SK-N-SH (cell line): ENCODE measurements around the gene KIRREL2. TPM values are rescaled to one million over a fixed set of nuclear protein-coding genes. Genes with fewer than 3 reads are reported as not detected.

Source experiments
- CTCF ChIA-PET: fragments of 300-600, 350-600 bp; formaldehyde crosslinking; extraction: SDS; loops from one replicate; lab custom pipeline; 2021; lab: Yijun Ruan, JAX
- POLR2A ChIA-PET: fragments of 350-600 bp; sonication (Branson Sonifier 250); formaldehyde crosslinking; extraction: SDS; loops from one replicate; lab custom pipeline; 2020; ENCODE audit warnings: antibody characterized with exemption, inconsistent platforms; lab: Yijun Ruan, JAX
- DNase-seq: peaks from one replicate; pipeline ENCODE4 v3.0.0; 2012
- H2AFZ ChIP-seq: fragments of 200-600 bp; sonication (generic); 2 replicates; pipeline ENCODE4 v1.8.1; 2016; ENCODE audit warnings: antibody characterized with exemption, mild to moderate bottlenecking, low read depth
- H3F3A ChIP-seq: fragments of 200-600 bp; sonication (generic); replicated peaks from 2 replicates; pipeline ENCODE3; 2016; ENCODE audit warnings: antibody characterized with exemption, mild to moderate bottlenecking; ENCODE audit not compliant: insufficient read depth
- H3K27ac ChIP-seq, 2 experiments: fragments of 200-500 bp in 1 of 2; fragments of 200-600 bp in 1 of 2; sonication (Bioruptor generic) in 1 of 2; sonication (generic), shearing (Covaris generic) in 1 of 2; 2 replicates each; pipeline versions ENCODE4 v1.5.1 to v1.6.1; 2014 to 2016; ENCODE audit warnings: low read depth in 2 of 2, inconsistent platforms in 1 of 2, low read length in 1 of 2, mild to moderate bottlenecking in 1 of 2, mixed read lengths in 1 of 2
- H3K27me3 ChIP-seq: fragments of 200-600 bp; sonication (generic), shearing (Covaris generic); 2 replicates; pipeline ENCODE4 v1.6.1; 2016; ENCODE audit warnings: mixed run types; ENCODE audit not compliant: insufficient read depth
- H3K36me3 ChIP-seq, 2 experiments: fragments of 200-500 bp in 1 of 2; fragments of 200-600 bp in 1 of 2; sonication (Bioruptor generic) in 1 of 2; sonication (generic) in 1 of 2; replicated peaks in 1 of 2; 2 replicates each; pipeline versions ENCODE3 to v1.5.1; 2014 to 2016; ENCODE audit warnings: low read length in 1 of 2, mild to moderate bottlenecking in 1 of 2; ENCODE audit not compliant: insufficient read depth in 2 of 2, control insufficient read depth in 1 of 2
- H3K4me1 ChIP-seq, 2 experiments: fragments of 200-500 bp in 1 of 2; fragments of 200-600 bp in 1 of 2; sonication (Bioruptor generic) in 1 of 2; sonication (generic), shearing (Covaris generic) in 1 of 2; 2 replicates each; pipeline versions ENCODE4 v1.5.1 to v1.6.1; 2014 to 2016; ENCODE audit warnings: low read depth in 1 of 2, low read length in 1 of 2, mixed run types in 1 of 2; ENCODE audit not compliant: insufficient read depth in 2 of 2, control insufficient read depth in 1 of 2
- H3K4me2 ChIP-seq: fragments of 200-600 bp; sonication (generic), shearing (Covaris generic); 2 replicates; pipeline ENCODE4 v1.6.1; 2017; ENCODE audit warnings: mixed run types
- H3K4me3 ChIP-seq, 2 experiments: fragments of 200-500 bp in 1 of 2; fragments of 200-600 bp in 1 of 2; sonication (Bioruptor generic) in 1 of 2; sonication (generic), shearing (Covaris generic) in 1 of 2; 2 replicates each; pipeline versions ENCODE4 v1.5.1 to v1.8.1; 2014 to 2016; ENCODE audit warnings: low read depth in 2 of 2, inconsistent platforms in 1 of 2, low read length in 1 of 2, mild to moderate bottlenecking in 1 of 2, mixed read lengths in 1 of 2, moderate library complexity in 1 of 2
- H3K79me2 ChIP-seq: fragments of 200-600 bp; sonication (generic); 2 replicates; pipeline ENCODE4 v1.8.1; 2017; ENCODE audit warnings: mild to moderate bottlenecking; ENCODE audit not compliant: insufficient read depth
- H3K9ac ChIP-seq: fragments of 200-600 bp; sonication (generic); 2 replicates; pipeline ENCODE4 v1.6.1; 2017; ENCODE audit warnings: mixed run types
- H3K9me2 ChIP-seq: fragments of 200-600 bp; sonication (generic); 2 replicates; pipeline ENCODE4 v1.6.1; 2017; ENCODE audit warnings: mixed run types
- H3K9me3 ChIP-seq: fragments of 200-600 bp; sonication (generic); 2 replicates; pipeline ENCODE4 v1.6.1; 2017; ENCODE audit warnings: mixed run types, mild to moderate bottlenecking, moderate library complexity
- H4K20me1 ChIP-seq: fragments of 200-600 bp; sonication (generic); 2 replicates; pipeline ENCODE4 v1.6.1; 2017; ENCODE audit warnings: mild to moderate bottlenecking, mixed run types; ENCODE audit not compliant: insufficient read depth
- EP300 ChIP-seq, 2 experiments: IDR thresholded peaks; 2 replicates each; pipeline versions ENCODE4 v1.4.0 to v1.6.1; 2012; ENCODE audit warnings: borderline replicate concordance in 1 of 2, low read depth in 1 of 2, low read length in 1 of 2
- JUND ChIP-seq: IDR thresholded peaks from 2 replicates; pipeline ENCODE4 v1.4.0; 2012
- NRF1 ChIP-seq: IDR thresholded peaks from 2 replicates; pipeline ENCODE4 v1.6.1; 2012; ENCODE audit warnings: low read depth, mild to moderate bottlenecking, low read length
- POLR2AphosphoS5 ChIP-seq: IDR thresholded peaks from 2 replicates; pipeline ENCODE4 v1.6.1; 2012; ENCODE audit warnings: low read depth, low read length
- RCOR1 ChIP-seq: fragments of 150-350 bp; IDR thresholded peaks from 2 replicates; pipeline ENCODE4 v1.6.1; 2017; ENCODE audit warnings: antibody characterized with exemption, low read length
- SMC3 ChIP-seq: IDR thresholded peaks from 2 replicates; pipeline ENCODE4 v1.6.1; 2012; ENCODE audit warnings: low read depth, low read length, improper control_type of control experiment
- TEAD4 ChIP-seq: IDR thresholded peaks from 2 replicates; pipeline ENCODE4 v1.4.0; 2012; ENCODE audit warnings: mild to moderate bottlenecking, borderline replicate concordance; ENCODE audit not compliant: insufficient read depth
- YY1 ChIP-seq: IDR thresholded peaks from 2 replicates; pipeline ENCODE4 v1.4.0; 2012; ENCODE audit warnings: low read depth, mild to moderate bottlenecking
- WGBS: methylation state at CpG from one replicate; pipeline ENCODE4 v1.1.6; 2017; ENCODE audit warnings: low lambda C conversion rate; 5-methylcytosine and 5-hydroxymethylcytosine counted together
- polyA plus RNA-seq, 3 experiments: library from polyadenylated mRNA; depleted of rRNA; stranded (reverse); fragments of >200 nt; gene quantifications; 2 replicates each; pipeline ENCODE4 v1.2.3, GENCODE V29; 2012
- TF ChIP-seq, protein P1 (sequence below): IDR thresholded peaks from 2 replicates; pipeline ENCODE4 v1.4.0; 2012; ENCODE audit warnings: low read depth

Gene KIRREL2
- polyA plus RNA-seq, 1 of the 3 experiments (the other 2 are of a cell fraction) = 0.21 TPM

DNA sequence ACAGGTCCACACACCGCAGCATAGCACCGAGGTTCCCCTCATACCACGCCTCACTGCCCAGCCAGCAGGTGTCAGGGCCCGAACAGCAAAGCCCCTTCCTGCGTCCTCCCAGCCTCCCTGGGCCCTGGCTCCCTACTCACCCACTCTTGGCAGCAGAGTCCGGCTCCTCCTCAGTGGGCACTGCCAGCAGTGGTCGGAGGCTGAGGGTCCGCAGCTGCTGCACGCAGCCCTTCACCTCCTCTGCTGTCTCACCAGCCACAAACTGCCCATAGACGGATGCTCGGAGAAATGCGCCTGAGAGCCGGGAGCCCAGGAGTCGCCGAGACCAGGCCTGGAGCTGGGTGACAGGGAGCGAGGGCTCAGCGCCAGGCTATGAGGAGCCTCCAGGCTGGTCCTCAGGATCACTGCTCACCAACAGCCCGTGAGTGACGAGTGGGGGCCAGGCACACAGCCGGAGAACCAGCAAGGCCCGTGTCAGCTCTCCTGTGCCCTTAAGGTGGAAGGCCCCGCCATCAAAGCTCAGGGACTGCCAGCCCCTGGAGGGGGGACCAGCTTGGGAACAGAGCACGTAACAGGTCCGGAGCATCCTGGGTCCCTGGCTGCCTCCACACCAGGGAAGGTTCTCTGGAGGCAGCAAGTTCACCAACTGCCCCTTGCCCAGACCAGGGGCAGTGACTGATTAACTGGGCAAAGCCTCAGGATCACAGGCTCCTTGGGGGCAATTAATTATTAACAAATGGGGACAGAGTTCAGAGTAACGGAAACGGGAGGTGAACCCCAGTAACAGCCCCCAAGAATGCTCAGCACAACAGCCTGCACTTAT, 44.3 kb upstream of the KIRREL2 start, which contains the start of gene PRODH2:
TSS of gene PRODH2 (minus strand) at position 626 of the 823 bp plus-strand sequence. CDS start at position 586, 40 bp downstream.
- no peaks in the 10 kb centered on the region for H3K4me1 ChIP-seq
- POLR2A ChIA-PET = no interaction called here
- no peaks in the 10 kb centered on the region for H3F3A ChIP-seq
- H3K79me2 ChIP-seq = no peaks in the 10 kb centered on the region
- H3K4me2 ChIP-seq = no peak within 1 kb of the TSS
- WGBS = 68% methylated on average over 15 of the region's 26 CpGs
- peaks cover 11% of the 10 kb centered on the region; the same call in 1 of the 2 replicates for H3K27me3 ChIP-seq
- no peaks in the 10 kb centered on the region for H4K20me1 ChIP-seq
- H2AFZ ChIP-seq = no peak within 1 kb of the TSS
- CTCF ChIA-PET = interaction anchor here (0.7 kb wide), 1 partner anchor 11 kb away, joined by 3 read pairs; no protein-coding TSS in a partner anchor
- no peak for TF ChIP-seq NRF1
- TF ChIP-seq, protein P1, sequence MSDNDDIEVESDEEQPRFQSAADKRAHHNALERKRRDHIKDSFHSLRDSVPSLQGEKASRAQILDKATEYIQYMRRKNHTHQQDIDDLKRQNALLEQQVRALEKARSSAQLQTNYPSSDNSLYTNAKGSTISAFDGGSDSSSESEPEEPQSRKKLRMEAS = no peak
- no peak for TF ChIP-seq TEAD4
- no peak for TF ChIP-seq POLR2AphosphoS5
- TF ChIP-seq YY1 = no peak
- TF ChIP-seq JUND = no peak
- TF ChIP-seq EP300 (IDR thresholded peaks at IDR 0.05; ENCODE audit: borderline replicate concordance in 1 of 2, low read depth in 1 of 2, low read length in 1 of 2) = no peak
- no peak for TF ChIP-seq SMC3
- H3K4me3 ChIP-seq = no peak within 1 kb of the TSS
- H3K9me2 ChIP-seq = no peaks in the 10 kb centered on the region
- H3K27ac ChIP-seq = no peak within 1 kb of the TSS
- DNase-seq = peak; percentile 27
- no peak within 1 kb of the TSS for H3K9ac ChIP-seq
- H3K36me3 ChIP-seq = no peaks in the 10 kb centered on the region
- no peaks in the 10 kb centered on the region for H3K9me3 ChIP-seq

DNA sequence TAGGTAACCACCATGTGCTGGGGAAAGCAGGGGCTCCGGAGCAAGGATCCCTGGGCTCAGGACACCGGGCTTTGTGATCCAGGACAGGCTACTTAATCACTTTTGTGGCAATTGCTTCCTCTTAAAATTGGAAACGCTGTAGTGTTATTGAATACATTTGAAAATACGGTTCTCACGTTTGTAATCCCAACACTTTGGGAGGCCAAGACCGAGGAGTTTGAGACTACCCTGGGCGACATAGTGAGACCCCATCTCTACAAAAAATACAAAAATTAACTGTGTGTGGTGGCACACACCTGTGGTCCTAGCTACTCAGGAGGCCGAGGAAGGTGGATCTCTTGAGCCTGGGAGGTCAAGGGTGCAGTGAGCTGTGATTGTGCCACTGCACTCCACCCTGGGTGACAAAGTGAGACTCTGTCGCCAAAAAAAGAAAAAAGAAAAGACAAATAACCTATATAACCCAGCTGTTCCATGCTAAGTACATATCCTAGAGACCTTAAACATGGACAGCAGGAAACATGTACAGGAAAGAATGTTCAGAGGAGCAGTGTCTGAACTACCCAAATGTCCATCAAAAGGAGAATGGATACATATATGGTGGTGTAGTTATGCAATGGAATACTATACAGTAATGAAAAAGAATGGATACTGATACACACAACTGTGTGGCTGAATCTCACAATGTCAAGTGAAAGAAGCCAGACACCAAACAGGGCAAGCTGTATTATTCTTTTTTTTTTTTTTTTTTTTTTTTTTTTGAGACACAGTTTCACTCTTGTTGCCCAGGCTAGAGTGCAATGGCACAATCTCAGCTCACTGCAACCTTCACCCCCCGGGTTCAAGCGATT, 43.4 kb upstream of the KIRREL2 start:
- CTCF ChIA-PET = no interaction called here

More for the DNA sequence above, 43.4 kb upstream of the KIRREL2 start:
- Histone ChIP-seq H3K4me2 (no peak overlapping the region), H3K27ac (no peak overlapping the region), H3K9me2 (no peaks in the 10 kb centered on the region), H3K36me3 (no peaks in the 10 kb centered on the region), H2AFZ (no peak overlapping the region), H3K9me3 (no peaks in the 10 kb centered on the region), H3F3A (no peaks in the 10 kb centered on the region), H4K20me1 (no peaks in the 10 kb centered on the region), H3K9ac (no peak overlapping the region), H3K4me3 (no peak overlapping the region), H3K4me1 (no peaks in the 10 kb centered on the region), H3K27me3 (peaks cover 11% of the 10 kb centered on the region; the same call in 1 of the 2 replicates), H3K79me2 (no peaks in the 10 kb centered on the region)
- WGBS = 37% methylated on average over 11 of the region's 11 CpGs
- POLR2A ChIA-PET = no interaction called here
- no peak for DNase-seq
- TF ChIP-seq RCOR1 (no peak), NRF1 (no peak)
